Suprapubic skin (tissue), 4 donors: ENCODE measurements around the gene RPA1. TPM values are rescaled to one million over a fixed set of nuclear protein-coding genes. Genes with fewer than 3 reads are reported as not detected.

Source experiments
- DNase-seq, 2 donors: peaks; one replicate each; pipeline ENCODE4 v3.0.0-alpha.2; 2019; ENCODE audit warnings: low spot score in 2 of 2
- H3K27ac ChIP-seq: fragments of 200-600 bp; sonication (generic); one replicate; pipeline ENCODE4 v1.5.1; 2019
- H3K27me3 ChIP-seq: fragments of 200-600 bp; sonication (generic); one replicate; pipeline ENCODE4 v1.5.1; 2019
- H3K36me3 ChIP-seq: fragments of 200-600 bp; sonication (generic); one replicate; pipeline ENCODE4 v1.5.1; 2019
- H3K4me1 ChIP-seq: fragments of 200-600 bp; sonication (generic); one replicate; pipeline ENCODE4 v1.5.1; 2019
- H3K4me3 ChIP-seq: fragments of 200-600 bp; sonication (generic); one replicate; pipeline ENCODE4 v1.5.1; 2019; ENCODE audit warnings: mild to moderate bottlenecking
- H3K9me3 ChIP-seq: fragments of 200-600 bp; sonication (generic); one replicate; pipeline ENCODE4 v1.5.1; 2019
- CTCF ChIP-seq, 2 donors: fragments of 200-600 bp in 1 of 2; fragments of 450-650 bp in 1 of 2; sonication (generic) in 1 of 2; IDR thresholded peaks; one replicate each; pipeline ENCODE4 v1.5.1; 2016 to 2019; ENCODE audit warnings: antibody characterized with exemption in 2 of 2, mild to moderate bottlenecking in 1 of 2, moderate library complexity in 1 of 2
- EP300 ChIP-seq: sonication (generic); formaldehyde crosslinking; IDR thresholded peaks from one replicate; pipeline ENCODE4 v1.6.1; 2017; ENCODE audit warnings: antibody characterized with exemption
- POLR2A ChIP-seq, 2 donors: fragments of 450-650 bp; IDR thresholded peaks; one replicate each; pipeline ENCODE4 v1.6.1; 2017; ENCODE audit warnings: antibody characterized with exemption in 2 of 2, mild to moderate bottlenecking in 2 of 2, moderate library complexity in 2 of 2
- POLR2AphosphoS5 ChIP-seq, 3 donors: sonication (generic); formaldehyde crosslinking; IDR thresholded peaks; one replicate each; pipeline ENCODE4 v1.6.1; 2017; ENCODE audit warnings: antibody characterized with exemption in 3 of 3
- WGBS: methylation state at CpG from one replicate; pipeline ENCODE4 v1.1.5; 2018; 5-methylcytosine and 5-hydroxymethylcytosine counted together
- total RNA-seq, 4 donors: library from RNA; depleted of rRNA; stranded (reverse); fragments of >200 nt; gene quantifications; one replicate each; pipeline ENCODE4 v1.1.0, GENCODE V29; 2016

The RPA1 gene
- total RNA-seq, 4 donors from 2014 or later, result 27.6 to 58.2 (median 36.7) TPM

GRCh38 chr17:1939981-1940809 lies 110.4 kb downstream of the RPA1 start:
- H3K4me1 ChIP-seq, result peaks cover 5% of the 10 kb centered on the region
- H3K4me3 ChIP-seq, result no peak overlapping the region
- no peak overlapping the region for H3K27ac ChIP-seq
- 72% methylated on average over 20 of the region's 27 CpGs for WGBS
- H3K36me3 ChIP-seq, result peaks cover 13% of the 10 kb centered on the region
- no peak for TF ChIP-seq POLR2A (IDR thresholded peaks at IDR 0.05)
- TF ChIP-seq EP300, result no peak
- no peak for TF ChIP-seq POLR2AphosphoS5 (IDR thresholded peaks at IDR 0.05)
- TF ChIP-seq CTCF (IDR thresholded peaks at IDR 0.05), result no peak
- DNase-seq, result no peak
- H3K9me3 ChIP-seq, result no peaks in the 10 kb centered on the region
- H3K27me3 ChIP-seq, result no peaks in the 10 kb centered on the region

- no peaks in the 10 kb centered on the region for H3K27me3 ChIP-seq
- TF ChIP-seq POLR2AphosphoS5 (IDR thresholded peaks at IDR 0.05) (no peak), POLR2A (IDR thresholded peaks at IDR 0.05) (no peak), CTCF (IDR thresholded peaks at IDR 0.05) (no peak), EP300 (no peak)
- peaks cover 5% of the 10 kb centered on the region for H3K4me1 ChIP-seq
- peaks cover 13% of the 10 kb centered on the region for H3K36me3 ChIP-seq
- H3K9me3 ChIP-seq, result no peaks in the 10 kb centered on the region
- DNase-seq, result no peak
- no peak overlapping the region for H3K27ac ChIP-seq
- 95% methylated on average over 9 of the region's 10 CpGs for WGBS
- no peak overlapping the region for H3K4me3 ChIP-seq
These were observed 111.0 kb downstream of the RPA1 start for GRCh38 chr17:1940810-1941185.

GRCh38 chr17:1941272-1942065 lies 111.7 kb downstream of the RPA1 start:
- 62% methylated on average over 4 of the region's 23 CpGs for WGBS
- TF ChIP-seq POLR2A (IDR thresholded peaks at IDR 0.05) (no peak), POLR2AphosphoS5 (IDR thresholded peaks at IDR 0.05) (no peak), CTCF (IDR thresholded peaks at IDR 0.05) (no peak), EP300 (no peak)
- H3K27ac ChIP-seq, result no peak overlapping the region
- H3K27me3 ChIP-seq, result no peaks in the 10 kb centered on the region
- H3K4me1 ChIP-seq, result peaks cover 5% of the 10 kb centered on the region
- H3K9me3 ChIP-seq, result no peaks in the 10 kb centered on the region
- DNase-seq, result no peak
- peaks cover 6% of the 10 kb centered on the region for H3K36me3 ChIP-seq
- H3K4me3 ChIP-seq, result no peak overlapping the region

- no peaks in the 10 kb centered on the region for H3K27me3 ChIP-seq
- H3K36me3 ChIP-seq, result peaks cover under 1% of the 10 kb centered on the region
- H3K9me3 ChIP-seq, result no peaks in the 10 kb centered on the region
- H3K27ac ChIP-seq, result no peak overlapping the region
- DNase-seq, result no peak
- no peak overlapping the region for H3K4me3 ChIP-seq
- 66% methylated on average over 5 of the region's 7 CpGs for WGBS
- H3K4me1 ChIP-seq, result peaks cover 5% of the 10 kb centered on the region
- TF ChIP-seq CTCF (IDR thresholded peaks at IDR 0.05) (no peak), POLR2AphosphoS5 (IDR thresholded peaks at IDR 0.05) (no peak), POLR2A (IDR thresholded peaks at IDR 0.05) (no peak), EP300 (no peak)
These were observed 112.2 kb downstream of the RPA1 start for GRCh38 chr17:1942066-1942365.
